ENCODE data around the gene KLHL17.

DNA sequence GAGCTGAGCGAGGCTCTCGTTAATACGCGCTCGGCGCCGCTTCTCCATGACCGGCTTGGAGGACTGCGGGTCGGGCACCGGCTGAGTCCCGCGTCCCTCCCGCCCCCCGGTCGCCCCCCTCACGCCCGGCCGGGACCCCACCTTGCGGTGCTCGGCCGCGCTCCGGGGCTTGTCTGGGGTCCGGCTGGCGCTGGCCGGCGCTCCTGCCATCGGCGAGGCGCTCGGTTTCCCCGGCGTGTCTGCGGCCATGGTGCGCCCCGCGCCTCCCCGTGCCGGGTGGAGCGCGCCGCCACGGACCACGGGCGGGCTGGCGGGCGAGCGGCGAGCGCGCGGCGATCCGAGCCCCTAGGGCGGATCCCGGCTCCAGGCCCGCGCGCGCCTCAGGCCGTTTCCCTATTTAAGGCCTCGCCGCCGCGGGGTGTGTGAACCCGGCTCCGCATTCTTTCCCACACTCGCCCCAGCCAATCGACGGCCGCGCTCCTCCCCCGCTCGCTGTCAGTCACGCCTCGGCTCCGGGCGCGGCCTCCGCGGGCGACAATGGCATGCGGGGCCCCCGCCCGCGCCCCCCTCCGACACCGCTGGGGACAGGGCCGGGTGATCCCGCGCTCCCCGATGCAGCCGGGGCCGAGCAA is 39.5 kb downstream of the KLHL17 start, which contains the start of gene HES4:
- TF ChIP-seq, protein P1, sequence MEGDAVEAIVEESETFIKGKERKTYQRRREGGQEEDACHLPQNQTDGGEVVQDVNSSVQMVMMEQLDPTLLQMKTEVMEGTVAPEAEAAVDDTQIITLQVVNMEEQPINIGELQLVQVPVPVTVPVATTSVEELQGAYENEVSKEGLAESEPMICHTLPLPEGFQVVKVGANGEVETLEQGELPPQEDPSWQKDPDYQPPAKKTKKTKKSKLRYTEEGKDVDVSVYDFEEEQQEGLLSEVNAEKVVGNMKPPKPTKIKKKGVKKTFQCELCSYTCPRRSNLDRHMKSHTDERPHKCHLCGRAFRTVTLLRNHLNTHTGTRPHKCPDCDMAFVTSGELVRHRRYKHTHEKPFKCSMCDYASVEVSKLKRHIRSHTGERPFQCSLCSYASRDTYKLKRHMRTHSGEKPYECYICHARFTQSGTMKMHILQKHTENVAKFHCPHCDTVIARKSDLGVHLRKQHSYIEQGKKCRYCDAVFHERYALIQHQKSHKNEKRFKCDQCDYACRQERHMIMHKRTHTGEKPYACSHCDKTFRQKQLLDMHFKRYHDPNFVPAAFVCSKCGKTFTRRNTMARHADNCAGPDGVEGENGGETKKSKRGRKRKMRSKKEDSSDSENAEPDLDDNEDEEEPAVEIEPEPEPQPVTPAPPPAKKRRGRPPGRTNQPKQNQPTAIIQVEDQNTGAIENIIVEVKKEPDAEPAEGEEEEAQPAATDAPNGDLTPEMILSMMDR (IDR thresholded peaks at IDR 0.05 in 2 of 3, conservative IDR thresholded peaks at IDR 0.05 in 1 of 3; ENCODE audit: control insufficient read depth in 2 of 3, extremely low read depth in 1 of 3, insufficient read depth in 1 of 3, low read depth in 3 of 3, low read length in 3 of 3), result no peak
- TF ChIP-seq, protein P2, sequence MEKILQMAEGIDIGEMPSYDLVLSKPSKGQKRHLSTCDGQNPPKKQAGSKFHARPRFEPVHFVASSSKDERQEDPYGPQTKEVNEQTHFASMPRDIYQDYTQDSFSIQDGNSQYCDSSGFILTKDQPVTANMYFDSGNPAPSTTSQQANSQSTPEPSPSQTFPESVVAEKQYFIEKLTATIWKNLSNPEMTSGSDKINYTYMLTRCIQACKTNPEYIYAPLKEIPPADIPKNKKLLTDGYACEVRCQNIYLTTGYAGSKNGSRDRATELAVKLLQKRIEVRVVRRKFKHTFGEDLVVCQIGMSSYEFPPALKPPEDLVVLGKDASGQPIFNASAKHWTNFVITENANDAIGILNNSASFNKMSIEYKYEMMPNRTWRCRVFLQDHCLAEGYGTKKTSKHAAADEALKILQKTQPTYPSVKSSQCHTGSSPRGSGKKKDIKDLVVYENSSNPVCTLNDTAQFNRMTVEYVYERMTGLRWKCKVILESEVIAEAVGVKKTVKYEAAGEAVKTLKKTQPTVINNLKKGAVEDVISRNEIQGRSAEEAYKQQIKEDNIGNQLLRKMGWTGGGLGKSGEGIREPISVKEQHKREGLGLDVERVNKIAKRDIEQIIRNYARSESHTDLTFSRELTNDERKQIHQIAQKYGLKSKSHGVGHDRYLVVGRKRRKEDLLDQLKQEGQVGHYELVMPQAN (conservative IDR thresholded peaks at IDR 0.05), result no peak
- TF ChIP-seq, protein P3, sequence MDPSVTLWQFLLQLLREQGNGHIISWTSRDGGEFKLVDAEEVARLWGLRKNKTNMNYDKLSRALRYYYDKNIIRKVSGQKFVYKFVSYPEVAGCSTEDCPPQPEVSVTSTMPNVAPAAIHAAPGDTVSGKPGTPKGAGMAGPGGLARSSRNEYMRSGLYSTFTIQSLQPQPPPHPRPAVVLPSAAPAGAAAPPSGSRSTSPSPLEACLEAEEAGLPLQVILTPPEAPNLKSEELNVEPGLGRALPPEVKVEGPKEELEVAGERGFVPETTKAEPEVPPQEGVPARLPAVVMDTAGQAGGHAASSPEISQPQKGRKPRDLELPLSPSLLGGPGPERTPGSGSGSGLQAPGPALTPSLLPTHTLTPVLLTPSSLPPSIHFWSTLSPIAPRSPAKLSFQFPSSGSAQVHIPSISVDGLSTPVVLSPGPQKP (IDR thresholded peaks at IDR 0.05; ENCODE audit: low read depth, low read length), result no peak
- TF ChIP-seq POLR2A (IDR thresholded peaks at IDR 0.05; ENCODE audit: low read depth, low read length), result 0 out of 2 replicates have a peak, but pooled peaks have one; percentile 16
- TF ChIP-seq HDAC2 (IDR thresholded peaks at IDR 0.05), result no peak
- no peak for TF ChIP-seq EZH2 (IDR thresholded peaks at IDR 0.05; ENCODE audit: borderline replicate concordance, control insufficient read depth, low read depth, low read length)
- TF ChIP-seq JUNB (IDR thresholded peaks at IDR 0.05), result no peak
- TF ChIP-seq TCF3 (IDR thresholded peaks at IDR 0.05; ENCODE audit: borderline replicate concordance, insufficient read depth, low read depth, low read length), result no peak
